ENCODE data around the gene TMEM123.

The TMEM123 gene

DNA sequence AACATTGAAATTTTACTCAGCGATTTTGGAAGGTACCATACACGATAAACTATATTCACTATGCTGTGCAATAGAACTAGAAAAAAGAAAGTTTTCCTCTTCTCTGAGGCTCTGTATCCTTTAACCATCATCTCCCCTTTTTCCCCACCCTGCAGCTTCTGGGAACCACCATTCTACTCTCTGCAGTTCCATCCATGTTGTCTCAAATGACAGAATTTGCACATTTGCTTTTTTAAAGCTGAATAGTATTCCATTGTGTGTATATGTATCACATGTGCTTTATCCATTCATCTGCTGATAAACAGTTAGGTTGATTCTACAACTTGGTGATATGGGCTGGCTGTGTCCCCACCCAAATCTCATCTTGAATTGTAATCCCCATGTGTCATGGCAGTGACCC is 21.2 kb downstream of the TMEM123 start:
- DNase-seq: no peak
- TF ChIP-seq GATA1 (IDR thresholded peaks at IDR 0.05; ENCODE audit: low read depth, low read length) (no peak), POLR2A (IDR thresholded peaks at IDR 0.05; ENCODE audit: low read length) (no peak)

DNA sequence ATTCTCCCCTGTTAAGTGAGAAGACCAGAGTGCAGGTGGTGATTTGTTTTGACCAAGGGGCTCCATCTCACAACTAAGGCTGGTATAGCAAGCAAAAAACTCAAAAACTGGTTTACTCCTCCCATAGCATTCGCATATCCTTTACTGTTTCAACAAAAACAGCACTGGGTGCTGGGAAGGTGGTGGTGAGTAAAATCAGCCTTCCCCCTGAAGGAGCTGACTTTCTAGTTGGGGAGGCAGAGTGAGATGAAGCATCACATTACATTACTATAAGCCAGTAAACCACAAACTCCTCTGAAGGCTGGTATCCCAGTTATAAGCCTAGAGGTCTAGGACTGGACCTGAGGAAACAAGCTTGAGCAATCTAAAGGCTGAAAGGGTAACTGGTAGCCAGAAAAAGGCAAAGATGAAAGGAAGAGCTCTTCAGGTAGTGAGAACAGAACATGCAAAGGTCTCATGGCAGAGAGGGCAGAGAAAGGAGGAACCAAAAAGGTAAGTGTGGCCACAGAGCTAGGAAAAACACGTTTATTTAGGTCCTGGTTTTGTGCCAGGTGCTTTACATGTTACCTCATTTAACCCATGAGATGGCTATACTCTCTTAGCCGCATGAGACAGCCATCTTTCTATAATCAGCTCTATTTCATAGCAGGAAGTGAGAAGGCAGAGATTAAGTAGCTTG is 22.3 kb downstream of the TMEM123 start:
- no peak for DNase-seq
- TF ChIP-seq POLR2A (IDR thresholded peaks at IDR 0.05; ENCODE audit: low read length): no peak
- TF ChIP-seq GATA1 (IDR thresholded peaks at IDR 0.05; ENCODE audit: low read depth, low read length): no peak

DNA sequence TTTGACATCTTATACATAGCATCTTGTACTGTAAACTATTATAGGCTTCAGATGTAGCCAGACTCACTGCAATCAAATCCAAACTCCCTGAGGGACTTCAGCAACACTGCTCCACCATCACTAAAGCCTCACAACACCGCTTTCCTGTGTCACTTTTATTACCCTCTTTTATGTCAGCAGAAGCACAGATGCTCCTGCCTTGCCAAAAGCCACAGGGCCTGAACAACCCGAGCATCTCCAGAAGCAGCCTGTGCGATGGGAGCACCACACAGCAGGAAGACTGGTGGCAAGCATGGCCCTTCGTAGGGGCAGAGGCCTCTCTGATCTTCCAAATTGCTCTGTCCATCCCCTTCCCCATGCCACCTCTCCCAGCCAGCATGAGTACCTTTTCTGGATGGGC is 22.9 kb downstream of the TMEM123 start:
- DNase-seq: no peak
- TF ChIP-seq GATA1 (IDR thresholded peaks at IDR 0.05; ENCODE audit: low read depth, low read length) (no peak), POLR2A (IDR thresholded peaks at IDR 0.05; ENCODE audit: low read length) (no peak)

DNA sequence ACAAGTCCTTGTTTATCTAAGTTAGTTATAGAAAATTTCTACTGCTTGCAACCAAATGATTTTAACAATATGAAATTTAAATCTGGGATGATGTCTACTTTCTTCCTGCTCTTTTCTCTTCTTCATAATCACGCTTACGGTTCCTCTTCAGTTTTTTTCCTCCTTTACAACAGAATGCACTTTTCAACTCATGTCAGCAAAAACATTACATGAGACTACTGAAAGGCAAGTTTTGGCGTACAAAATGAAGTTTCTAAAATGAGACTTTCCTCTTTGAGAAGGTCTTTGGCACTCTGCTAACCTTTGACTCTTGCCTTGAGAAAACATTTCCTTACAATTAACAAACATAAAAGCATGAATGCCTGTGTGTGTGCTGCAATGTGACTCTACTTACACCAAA is 23.3 kb downstream of the TMEM123 start:
- TF ChIP-seq GATA1 (IDR thresholded peaks at IDR 0.05; ENCODE audit: low read depth, low read length) (no peak), POLR2A (IDR thresholded peaks at IDR 0.05; ENCODE audit: low read length) (no peak)
- no peak for DNase-seq

DNA sequence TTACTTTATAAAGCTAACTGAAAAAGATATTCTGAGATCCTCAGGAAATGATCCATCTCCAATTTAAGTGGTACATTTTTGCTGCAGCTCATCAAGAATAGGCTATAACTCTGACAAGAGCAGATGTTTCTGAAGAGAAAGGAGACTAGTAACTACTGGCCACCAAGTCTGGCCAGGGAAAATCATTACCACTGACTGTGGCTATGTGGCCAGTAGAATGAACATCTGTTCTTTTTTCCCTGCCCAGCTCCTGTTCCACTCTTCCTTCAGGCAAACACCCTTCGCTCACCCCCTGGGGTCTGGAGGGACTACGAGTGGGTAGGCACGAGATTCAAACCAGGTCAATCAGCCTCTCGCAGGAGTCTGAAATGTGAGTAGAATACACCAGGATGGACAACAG is 23.9 kb downstream of the TMEM123 start:
- no peak for DNase-seq
- TF ChIP-seq POLR2A (IDR thresholded peaks at IDR 0.05; ENCODE audit: low read length) (no peak), GATA1 (IDR thresholded peaks at IDR 0.05; ENCODE audit: low read depth, low read length) (no peak)

DNA sequence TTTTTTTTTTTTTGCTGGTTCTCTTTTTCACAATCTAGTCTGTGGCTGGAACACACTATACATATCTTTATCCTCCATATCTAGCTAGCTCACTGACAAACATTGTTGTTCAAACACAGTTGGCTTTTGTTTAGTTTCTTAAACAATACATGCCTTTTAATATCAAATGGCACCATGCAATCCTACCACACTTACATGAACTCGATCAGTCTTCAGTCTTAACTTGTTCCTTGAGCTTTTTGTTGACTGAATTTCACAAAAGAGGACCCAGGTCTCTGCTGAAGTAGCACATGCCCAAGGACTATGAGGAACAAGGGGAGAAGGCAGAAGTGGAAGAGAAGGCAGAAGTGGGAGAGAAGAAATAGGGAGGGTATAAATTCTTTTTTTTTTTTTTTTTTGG is 25.5 kb downstream of the TMEM123 start:
- TF ChIP-seq GATA1 (IDR thresholded peaks at IDR 0.05; ENCODE audit: low read depth, low read length) (no peak), POLR2A (IDR thresholded peaks at IDR 0.05; ENCODE audit: low read length) (no peak)
- no peak for DNase-seq

DNA sequence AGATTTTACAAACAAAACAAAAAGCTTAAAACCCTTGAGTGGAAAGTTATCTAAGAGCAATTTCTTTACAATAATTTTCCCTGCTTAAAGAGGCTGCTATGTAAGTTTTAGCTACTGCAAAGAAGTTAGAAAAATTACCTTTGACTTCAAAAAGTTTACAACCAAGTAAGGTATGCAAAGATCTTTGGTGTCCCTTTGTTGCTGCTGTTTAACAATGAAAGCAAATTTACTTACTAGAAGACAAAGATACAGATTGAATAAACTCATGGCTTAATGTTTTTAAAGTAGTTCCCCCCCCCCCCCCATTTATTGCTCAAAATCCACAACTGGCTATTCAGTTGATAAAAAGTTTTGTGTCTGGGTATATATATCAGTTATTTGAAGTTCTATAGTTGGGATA is 26.0 kb downstream of the TMEM123 start:
- DNase-seq: no peak
- TF ChIP-seq GATA1 (IDR thresholded peaks at IDR 0.05; ENCODE audit: low read depth, low read length) (no peak), POLR2A (IDR thresholded peaks at IDR 0.05; ENCODE audit: low read length) (no peak)

DNA sequence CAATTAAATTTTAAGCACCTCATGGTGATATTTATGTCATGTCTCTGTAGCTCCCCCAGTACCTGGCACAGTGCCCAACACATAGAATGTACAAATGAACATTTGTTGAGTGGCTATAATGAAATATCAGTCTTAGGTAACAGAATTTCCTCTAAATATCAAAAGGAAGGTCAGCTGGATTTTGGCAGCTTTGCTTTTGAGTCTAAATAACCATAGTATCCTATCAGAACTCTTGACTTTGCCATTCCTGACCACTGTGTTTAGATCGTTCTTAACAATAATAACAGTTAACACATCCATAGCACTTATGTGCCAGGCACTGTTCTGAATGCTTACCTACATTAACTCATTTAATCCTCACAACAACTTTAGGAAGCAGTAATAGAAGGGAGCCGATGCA is 26.6 kb downstream of the TMEM123 start:
- no peak for TF ChIP-seq POLR2A (IDR thresholded peaks at IDR 0.05; ENCODE audit: low read length)
- TF ChIP-seq GATA1 (IDR thresholded peaks at IDR 0.05; ENCODE audit: low read depth, low read length): no peak
- DNase-seq: no peak

DNA sequence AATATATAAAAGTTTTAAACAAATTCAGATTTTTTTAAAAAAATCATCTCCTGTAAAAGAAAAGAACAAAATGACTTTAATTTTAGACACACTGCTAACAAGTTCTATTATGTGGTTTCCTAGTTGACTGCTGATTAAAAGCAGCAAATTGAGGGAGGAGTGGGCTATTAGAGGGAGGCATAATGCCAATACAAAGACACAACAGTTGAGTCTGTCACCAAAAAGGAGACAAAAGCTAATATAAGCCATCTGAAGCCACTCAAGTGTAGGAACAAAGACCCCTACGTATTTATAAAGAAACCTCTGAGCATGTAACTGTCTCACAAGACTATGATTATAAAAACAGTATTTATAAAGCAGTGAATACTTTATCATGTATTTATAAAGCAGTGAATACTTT is 28.6 kb downstream of the TMEM123 start:
- no peak for TF ChIP-seq POLR2A (IDR thresholded peaks at IDR 0.05; ENCODE audit: low read length)
- TF ChIP-seq GATA1 (IDR thresholded peaks at IDR 0.05; ENCODE audit: low read depth, low read length): no peak
- no peak for DNase-seq

DNA sequence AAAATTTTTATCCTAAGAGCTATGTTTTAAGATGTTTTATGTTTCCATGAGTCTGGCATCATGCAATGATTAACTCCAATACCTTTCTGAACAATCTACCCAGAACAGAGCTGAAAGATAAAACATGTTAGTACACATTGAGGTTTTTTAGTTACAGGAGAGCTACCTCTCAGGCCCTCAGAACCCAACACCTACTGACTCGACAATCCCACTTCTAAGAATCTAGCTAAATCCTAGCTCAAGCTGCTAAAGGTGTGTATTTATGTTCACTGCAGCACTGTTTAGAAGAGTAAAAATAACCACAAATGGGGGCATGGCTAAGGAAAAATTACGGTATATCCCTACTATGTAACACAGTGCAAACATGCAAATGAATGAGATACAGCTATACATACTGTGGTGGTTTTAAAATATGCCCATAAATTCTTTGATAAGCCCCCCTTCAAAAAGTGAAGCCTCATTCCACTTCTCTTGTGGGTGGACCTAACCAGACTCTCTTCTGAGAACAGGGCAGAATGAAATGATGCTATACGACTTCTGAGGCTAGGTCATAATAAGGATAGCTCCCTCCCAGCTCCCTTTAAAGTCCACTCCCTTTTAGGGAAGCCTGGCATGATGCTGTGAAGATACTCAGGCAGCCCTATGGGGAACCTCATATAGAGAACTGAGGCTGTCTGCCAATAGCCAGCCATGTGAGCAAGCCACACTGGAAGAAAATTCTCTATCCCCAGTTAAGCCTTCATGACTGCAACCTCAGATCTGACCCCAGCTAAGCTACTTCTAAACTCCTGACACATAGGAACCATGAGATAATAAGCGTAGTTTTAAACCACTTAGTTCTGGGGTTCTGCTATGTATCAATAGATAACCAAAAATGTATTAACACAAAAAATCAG is 29.5 kb downstream of the TMEM123 start:
- TF ChIP-seq GATA1 (IDR thresholded peaks at IDR 0.05; ENCODE audit: low read depth, low read length): no peak
- TF ChIP-seq POLR2A (IDR thresholded peaks at IDR 0.05; ENCODE audit: low read length): no peak
- no peak for DNase-seq

DNA sequence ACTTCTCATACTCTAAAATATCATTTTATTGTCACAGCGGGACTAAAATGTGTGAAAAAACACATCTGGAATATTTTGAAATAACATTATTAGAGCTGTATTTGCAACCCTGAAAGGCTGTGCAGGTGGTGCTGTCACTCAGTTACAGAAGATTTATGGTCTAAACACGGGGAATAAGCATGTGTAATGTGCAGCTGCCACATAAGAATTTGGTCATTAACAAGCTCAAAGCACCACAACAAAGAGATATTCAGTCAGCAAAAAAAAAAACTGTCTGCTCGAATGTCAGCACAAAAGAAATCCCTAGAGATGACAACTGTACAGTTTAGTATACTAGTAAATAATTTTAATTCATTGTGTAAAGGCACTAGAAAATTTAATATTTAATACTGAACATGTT is 31.3 kb downstream of the TMEM123 start:
- no peak for DNase-seq
- no peak for TF ChIP-seq POLR2A (IDR thresholded peaks at IDR 0.05; ENCODE audit: low read length)
- no peak for TF ChIP-seq GATA1 (IDR thresholded peaks at IDR 0.05; ENCODE audit: low read depth, low read length)

DNA sequence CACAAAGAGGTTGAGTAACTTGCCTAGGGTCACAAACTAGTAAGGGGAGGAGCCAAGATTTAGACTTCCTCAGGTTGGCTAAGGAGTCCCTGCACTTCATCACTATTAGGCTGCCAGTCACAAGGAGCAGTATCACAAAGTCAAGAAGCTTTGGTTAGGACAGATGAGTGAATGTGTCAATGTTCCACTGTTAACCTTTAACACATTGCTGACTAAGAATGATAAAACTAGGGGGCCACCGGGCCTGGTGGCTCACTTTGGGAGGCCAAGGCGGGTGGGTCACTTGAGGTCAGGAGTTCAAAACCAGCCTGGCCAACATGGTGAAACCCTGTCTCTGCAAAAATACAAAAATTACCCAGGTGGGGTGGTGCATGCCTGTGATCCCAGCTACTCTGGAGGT is 32.0 kb downstream of the TMEM123 start:
- DNase-seq: no peak
- TF ChIP-seq POLR2A (IDR thresholded peaks at IDR 0.05; ENCODE audit: low read length) (no peak), GATA1 (IDR thresholded peaks at IDR 0.05; ENCODE audit: low read depth, low read length) (no peak)

DNA sequence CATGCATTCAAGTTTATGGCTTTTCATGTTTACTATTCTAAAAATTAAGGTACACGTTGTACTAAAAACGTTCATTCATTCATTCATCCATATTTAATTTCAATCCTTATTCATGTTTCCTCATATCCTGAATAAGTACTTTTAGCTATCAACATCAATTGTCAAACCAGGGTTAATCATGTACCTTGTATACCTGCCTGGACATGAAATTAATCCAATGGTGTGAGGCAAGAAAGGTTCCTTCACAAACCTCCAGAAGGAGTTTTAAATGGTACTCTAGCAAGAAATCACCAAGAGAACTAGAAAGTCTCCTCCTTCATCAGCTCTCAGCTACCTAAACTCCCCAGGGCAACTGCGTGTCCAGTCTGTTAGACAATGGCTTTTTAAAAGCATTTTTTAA is 33.4 kb downstream of the TMEM123 start:
- TF ChIP-seq POLR2A (IDR thresholded peaks at IDR 0.05; ENCODE audit: low read length) (no peak), GATA1 (IDR thresholded peaks at IDR 0.05; ENCODE audit: low read depth, low read length) (no peak)
- no peak for DNase-seq

DNA sequence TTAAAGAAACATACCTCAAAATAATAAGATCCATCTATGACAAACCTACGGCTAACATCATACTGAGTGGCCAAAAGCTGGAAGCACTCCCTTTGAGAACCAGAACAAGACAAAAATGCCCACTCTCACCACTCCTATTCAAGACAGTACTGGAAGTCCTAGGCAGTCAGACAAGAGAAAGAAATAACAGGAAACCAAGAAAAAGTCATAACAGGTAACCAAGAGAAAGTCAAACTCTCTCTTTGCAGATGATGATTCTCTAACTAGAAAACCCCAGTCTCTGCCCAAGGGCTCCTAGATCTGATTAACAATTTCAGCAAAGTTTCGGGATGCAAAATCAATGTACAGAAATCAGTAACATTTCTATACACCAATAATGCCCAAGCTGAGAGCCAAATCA is 35.6 kb downstream of the TMEM123 start:
- DNase-seq: no peak
- TF ChIP-seq GATA1 (IDR thresholded peaks at IDR 0.05; ENCODE audit: low read depth, low read length) (no peak), POLR2A (IDR thresholded peaks at IDR 0.05; ENCODE audit: low read length) (no peak)
